Measurements from ENCODE around the gene SOCS7. TPM values are rescaled to one million over a fixed set of nuclear protein-coding genes. Genes with fewer than 3 reads are reported as not detected.

Gene SOCS7
- total RNA-seq, 1 experiment from 2014 or later = 29.2 TPM

DNA sequence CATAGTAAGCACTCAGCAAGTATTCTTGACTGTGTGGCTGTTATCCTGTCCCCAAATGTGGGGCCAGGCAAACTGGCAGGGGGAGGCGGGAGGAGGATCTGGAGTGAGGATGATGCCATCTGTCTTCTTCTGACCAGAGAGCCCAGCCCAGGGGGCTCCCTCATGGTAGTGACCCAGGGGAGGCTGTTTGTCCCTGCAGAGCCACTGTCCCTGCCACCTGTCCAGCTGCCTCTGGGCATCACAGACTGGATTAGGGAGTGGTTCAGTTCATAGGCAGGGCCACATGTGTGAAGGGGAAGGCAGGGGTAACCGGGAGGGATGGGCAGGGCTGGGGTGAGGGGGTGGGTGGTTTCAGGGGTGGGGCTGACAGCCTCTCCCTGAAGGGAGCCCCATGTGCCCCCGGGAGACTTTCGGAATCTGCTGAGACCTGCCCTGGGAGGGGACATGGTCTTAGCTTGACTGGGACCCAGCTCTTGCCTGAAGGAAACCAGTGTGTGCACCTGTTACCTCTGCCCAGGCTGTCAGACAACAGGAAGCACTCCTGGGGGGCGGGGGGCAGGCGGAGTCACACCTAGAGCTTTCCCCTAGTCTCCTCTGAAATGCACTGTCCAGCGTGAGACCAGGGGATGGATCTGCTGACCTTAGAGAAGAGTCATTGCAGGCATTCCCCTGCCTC, 91.8 kb downstream of the SOCS7 start:
- BruUV-seq (replicated peaks) = no TSS peak
- Histone ChIP-seq H3K4me1 (peaks cover 12% of the 10 kb centered on the region), H3K4me3 (ENCODE audit: low read depth, low read length) (no peak overlapping the region), H3K9me3 (no peaks in the 10 kb centered on the region), H3K27me3 (replicated peaks; ENCODE audit: control insufficient read depth, insufficient read depth, low read length) (no peaks in the 10 kb centered on the region), H3K36me3 (ENCODE audit: control insufficient read depth, insufficient read depth, low read length) (no peaks in the 10 kb centered on the region)
- H3K4me1 Mint-ChIP-seq (ENCODE audit: low read depth, unreplicated experiment) = no peaks in the 10 kb centered on the region
- no peaks in the 10 kb centered on the region for H3K36me3 Mint-ChIP-seq (ENCODE audit: insufficient read depth, unreplicated experiment)
- H3K27ac Mint-ChIP-seq (ENCODE audit: unreplicated experiment) = no peak overlapping the region
- H3K4me3 Mint-ChIP-seq (ENCODE audit: unreplicated experiment) = no peak overlapping the region
- DNase-seq = no peak
- TF ChIP-seq, protein P1, sequence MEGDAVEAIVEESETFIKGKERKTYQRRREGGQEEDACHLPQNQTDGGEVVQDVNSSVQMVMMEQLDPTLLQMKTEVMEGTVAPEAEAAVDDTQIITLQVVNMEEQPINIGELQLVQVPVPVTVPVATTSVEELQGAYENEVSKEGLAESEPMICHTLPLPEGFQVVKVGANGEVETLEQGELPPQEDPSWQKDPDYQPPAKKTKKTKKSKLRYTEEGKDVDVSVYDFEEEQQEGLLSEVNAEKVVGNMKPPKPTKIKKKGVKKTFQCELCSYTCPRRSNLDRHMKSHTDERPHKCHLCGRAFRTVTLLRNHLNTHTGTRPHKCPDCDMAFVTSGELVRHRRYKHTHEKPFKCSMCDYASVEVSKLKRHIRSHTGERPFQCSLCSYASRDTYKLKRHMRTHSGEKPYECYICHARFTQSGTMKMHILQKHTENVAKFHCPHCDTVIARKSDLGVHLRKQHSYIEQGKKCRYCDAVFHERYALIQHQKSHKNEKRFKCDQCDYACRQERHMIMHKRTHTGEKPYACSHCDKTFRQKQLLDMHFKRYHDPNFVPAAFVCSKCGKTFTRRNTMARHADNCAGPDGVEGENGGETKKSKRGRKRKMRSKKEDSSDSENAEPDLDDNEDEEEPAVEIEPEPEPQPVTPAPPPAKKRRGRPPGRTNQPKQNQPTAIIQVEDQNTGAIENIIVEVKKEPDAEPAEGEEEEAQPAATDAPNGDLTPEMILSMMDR (IDR thresholded peaks at IDR 0.05; ENCODE audit: insufficient read depth in 1 of 2, low read depth in 1 of 2, low read length in 1 of 2, severe bottlenecking in 1 of 2, unreplicated experiment in 1 of 2) = no peak
- ChIA-PET CTCF (interaction anchor here (2.2 kb wide), 1 partner anchor 20 kb away, joined by 5 read pairs; no protein-coding TSS in a partner anchor), POLR2A (no interaction called here)
- intact Hi-C loops (cut with micrococcal nuclease; ENCODE audit: unreplicated experiment) = loop anchor here (1.0 to 2.0 kb wide), 3 partner anchors 20 to 49 kb away; no protein-coding TSS in a partner anchor
- H3K9me3 Mint-ChIP-seq (ENCODE audit: unreplicated experiment) = no peaks in the 10 kb centered on the region
- H3K27me3 Mint-ChIP-seq (ENCODE audit: insufficient read depth, unreplicated experiment) = peaks cover 3% of the 10 kb centered on the region

DNA sequence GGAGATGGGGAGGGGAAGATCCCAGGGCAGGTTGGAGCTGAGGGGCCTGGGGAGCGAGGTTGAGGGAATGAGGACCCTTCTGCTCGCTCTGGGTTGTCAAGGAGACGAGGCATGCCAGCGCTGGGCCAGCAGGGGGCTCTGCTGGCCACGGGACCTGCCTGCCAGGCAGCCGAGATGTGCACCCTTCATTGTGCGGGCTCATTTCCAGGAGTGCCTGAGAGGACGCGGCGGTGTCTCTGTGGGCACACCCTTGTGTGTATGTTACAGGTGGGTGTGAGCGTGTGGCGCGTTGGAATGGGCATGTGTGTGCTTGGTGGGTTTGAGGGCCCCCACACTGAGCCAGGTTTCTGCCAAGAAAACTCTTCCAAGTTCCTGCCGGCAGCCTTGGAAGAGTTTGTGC, 92.5 kb downstream of the SOCS7 start:
- no peaks in the 10 kb centered on the region for H3K27me3 ChIP-seq (replicated peaks; ENCODE audit: control insufficient read depth, insufficient read depth, low read length)
- peaks cover 19% of the 10 kb centered on the region for H3K4me1 ChIP-seq
- H3K9me3 ChIP-seq = no peaks in the 10 kb centered on the region
- H3K4me3 Mint-ChIP-seq (ENCODE audit: unreplicated experiment) = peak overlapping the region; percentile 14
- peak; percentile 81 to 83 for DNase-seq
- intact Hi-C loops (cut with micrococcal nuclease; ENCODE audit: unreplicated experiment) = loop anchor here (1.0 to 2.0 kb wide), 3 partner anchors 21 to 49 kb away; no protein-coding TSS in a partner anchor
- TF ChIP-seq, protein P1 (IDR thresholded peaks at IDR 0.05; ENCODE audit: insufficient read depth in 1 of 2, low read depth in 1 of 2, low read length in 1 of 2, severe bottlenecking in 1 of 2, unreplicated experiment in 1 of 2) = peak; percentile 88 to 99
- POLR2A ChIA-PET = no interaction called here
- H3K36me3 Mint-ChIP-seq (ENCODE audit: insufficient read depth, unreplicated experiment) = peaks cover 4% of the 10 kb centered on the region
- peaks cover 2% of the 10 kb centered on the region for H3K4me1 Mint-ChIP-seq (ENCODE audit: low read depth, unreplicated experiment)
- no TSS peak for BruUV-seq (replicated peaks)
- H3K9me3 Mint-ChIP-seq (ENCODE audit: unreplicated experiment) = no peaks in the 10 kb centered on the region
- H3K4me3 ChIP-seq (ENCODE audit: low read depth, low read length) = no peak overlapping the region
- CTCF ChIA-PET = interaction anchor here (0.6 to 2.2 kb wide), 2 partner anchors 20 to 142 kb away, joined by 4 to 5 read pairs; no protein-coding TSS in a partner anchor
- H3K27me3 Mint-ChIP-seq (ENCODE audit: insufficient read depth, unreplicated experiment) = peaks cover 3% of the 10 kb centered on the region
- no peak overlapping the region for H3K27ac Mint-ChIP-seq (ENCODE audit: unreplicated experiment)
- no peaks in the 10 kb centered on the region for H3K36me3 ChIP-seq (ENCODE audit: control insufficient read depth, insufficient read depth, low read length)

GRCh38 chr17:38447502-38448085, 96.0 kb downstream of the SOCS7 start:
- Mint-ChIP-seq H3K4me1 (ENCODE audit: low read depth, unreplicated experiment) (peaks cover 21% of the 10 kb centered on the region), H3K27me3 (ENCODE audit: insufficient read depth, unreplicated experiment) (no peaks in the 10 kb centered on the region), H3K9me3 (ENCODE audit: unreplicated experiment) (no peaks in the 10 kb centered on the region), H3K36me3 (ENCODE audit: insufficient read depth, unreplicated experiment) (peaks cover 12% of the 10 kb centered on the region), H3K27ac (ENCODE audit: unreplicated experiment) (peak overlapping the region; percentile 72), H3K4me3 (ENCODE audit: unreplicated experiment) (no peak overlapping the region)
- ChIA-PET POLR2A (interaction anchor here (0.6 kb wide), 1 partner anchor 12 kb away, joined by 9 read pairs; no protein-coding TSS in a partner anchor), CTCF (interaction anchor here (0.6 to 0.8 kb wide), 4 partner anchors 9 to 220 kb away, joined by 3 to 8 read pairs (median 4); no protein-coding TSS in a partner anchor)
- peaks cover 52% of the 10 kb centered on the region for H3K4me1 ChIP-seq
- no peak overlapping the region for H3K4me3 ChIP-seq (ENCODE audit: low read depth, low read length)
- no peaks in the 10 kb centered on the region for H3K27me3 ChIP-seq (replicated peaks; ENCODE audit: control insufficient read depth, insufficient read depth, low read length)
- H3K9me3 ChIP-seq = no peaks in the 10 kb centered on the region
- TF ChIP-seq, protein P1 (IDR thresholded peaks at IDR 0.05; ENCODE audit: insufficient read depth in 1 of 2, low read depth in 1 of 2, low read length in 1 of 2, severe bottlenecking in 1 of 2, unreplicated experiment in 1 of 2) = no peak
- no peak for DNase-seq
- H3K36me3 ChIP-seq (ENCODE audit: control insufficient read depth, insufficient read depth, low read length) = no peaks in the 10 kb centered on the region
- intact Hi-C loops (cut with micrococcal nuclease; ENCODE audit: unreplicated experiment) = no loop called here
- BruUV-seq (replicated peaks) = no TSS peak

Measured in Caco-2 (cell line).